HPDE6-E6E7 (cell line): ENCODE results near the gene ARHGEF6.

Experiments
- DNase-seq: peaks from one replicate; pipeline ENCODE4 v3.0.0; 2011; ENCODE audit warnings: missing footprints; ENCODE audit errors: extremely low spot score

The ARHGEF6 gene

GRCh38 chrX:136747003-136747986 lies 33.4 kb downstream of the ARHGEF6 start:
- no peak for DNase-seq

DNA sequence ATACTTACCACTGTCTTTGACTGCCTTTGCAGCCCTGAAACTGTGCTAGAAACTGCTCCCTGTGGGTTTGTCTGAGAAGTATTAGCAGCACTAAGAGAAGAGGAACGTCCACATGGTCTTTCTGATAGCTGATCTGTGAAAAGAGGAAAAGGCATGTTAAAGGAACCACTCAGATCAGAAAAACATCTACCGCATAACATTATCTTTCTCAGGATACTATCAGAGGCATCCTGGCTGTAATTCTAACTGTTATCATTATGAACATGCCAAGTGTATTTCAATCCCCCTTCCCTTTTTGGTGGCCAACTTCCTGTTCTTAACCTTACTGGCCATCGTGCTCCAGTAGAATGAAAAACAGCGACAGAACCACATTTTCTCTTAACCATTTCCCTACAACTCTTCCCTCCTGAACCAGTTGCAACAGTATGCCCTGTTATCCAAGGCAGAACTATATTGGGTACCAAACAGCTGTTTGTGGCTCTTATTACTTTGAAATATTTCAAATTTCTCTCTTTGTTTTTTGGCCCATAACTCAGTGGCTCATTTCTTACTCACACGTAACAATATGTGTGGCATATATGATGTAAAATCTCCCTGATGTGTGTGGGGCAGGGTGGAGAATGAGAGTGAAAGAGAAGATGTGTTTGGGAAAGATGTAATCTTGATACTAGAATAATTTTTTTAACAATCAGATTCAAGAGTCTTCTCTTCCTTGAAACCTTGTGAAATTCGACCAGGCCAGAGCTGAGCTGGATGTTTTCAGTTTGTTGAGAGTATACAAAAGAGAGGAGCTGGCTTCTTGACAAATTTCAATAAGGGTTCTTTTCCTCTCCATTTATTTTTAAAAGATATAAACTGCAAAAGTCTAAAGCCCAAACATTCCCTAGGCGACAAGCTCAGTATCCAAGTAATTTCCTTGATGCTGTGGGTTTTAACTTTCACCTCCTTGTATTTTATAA lies 35.2 kb downstream of the ARHGEF6 start:
- no peak for DNase-seq

- no peak for DNase-seq
Measured at GRCh38 chrX:136742721-136743379, 37.9 kb downstream of the ARHGEF6 start.

DNA sequence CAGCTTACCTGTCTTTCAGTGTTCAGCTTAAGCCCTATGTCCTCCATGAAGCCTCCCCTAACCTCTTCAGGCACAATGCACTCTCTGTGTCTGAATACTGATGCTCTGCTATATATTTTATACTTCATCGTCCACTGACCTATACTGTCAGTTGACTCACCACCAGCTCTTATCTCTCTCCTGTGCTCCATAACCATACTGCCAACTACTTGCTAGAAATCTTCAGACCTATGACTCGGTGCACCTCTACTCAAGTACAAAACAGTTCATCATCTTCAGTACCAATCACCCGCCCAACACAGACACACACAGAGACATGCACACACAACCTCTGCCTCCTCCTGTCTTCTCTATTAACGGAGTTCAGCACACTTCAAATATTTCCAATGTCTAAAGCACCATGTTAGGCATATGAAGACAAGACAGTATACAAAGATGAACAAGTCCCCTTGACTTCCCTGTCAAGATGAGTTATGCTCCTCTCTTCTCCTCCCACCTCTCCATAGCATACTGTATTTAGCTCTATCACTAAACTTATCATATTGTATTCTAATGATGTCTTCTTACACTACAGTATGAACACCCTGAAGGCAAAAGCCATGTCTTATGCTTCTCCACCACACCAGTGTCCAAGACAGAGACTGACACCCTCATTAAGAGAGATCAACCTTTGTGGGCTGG lies 42.5 kb downstream of the ARHGEF6 start:
- DNase-seq: no peak

GRCh38 chrX:136736690-136737089 lies 44.0 kb downstream of the ARHGEF6 start:
- DNase-seq: no peak

DNA sequence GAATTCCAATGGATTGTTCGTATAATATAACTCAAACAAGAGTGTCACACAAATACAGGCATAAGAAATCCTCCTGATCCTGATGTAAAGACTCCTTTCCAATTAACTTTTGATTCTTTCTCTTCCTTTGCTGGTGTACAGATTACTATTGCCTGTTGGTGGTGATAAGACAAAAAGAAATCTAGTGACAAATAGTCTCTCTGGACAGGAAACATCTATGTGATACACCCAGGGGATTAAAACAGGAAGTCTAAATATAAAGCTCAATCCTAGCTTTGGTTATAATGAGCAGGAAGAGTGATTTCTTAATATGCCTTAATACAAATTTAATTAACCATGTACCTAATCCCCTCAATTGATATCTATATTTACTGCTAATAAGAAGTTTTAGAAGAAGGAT lies 45.1 kb downstream of the ARHGEF6 start:
- no peak for DNase-seq

DNA sequence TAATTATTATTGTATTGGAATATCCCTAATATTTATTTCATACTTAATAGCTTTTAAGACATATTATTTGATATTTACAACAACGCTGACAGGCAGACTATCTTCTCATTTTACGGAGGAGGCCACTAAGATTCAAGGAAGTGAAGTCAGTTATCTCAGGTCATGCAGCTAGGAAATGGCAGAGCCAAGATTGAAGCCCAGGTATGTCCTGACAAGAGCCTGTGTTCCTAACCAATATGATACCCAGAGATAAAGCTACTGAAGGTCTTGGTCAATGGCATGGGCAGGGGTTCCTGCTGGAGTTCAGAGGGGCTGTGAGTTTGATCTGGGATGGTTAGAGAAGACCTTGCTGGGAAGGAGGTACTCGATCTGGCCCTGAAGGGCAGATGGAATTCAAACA lies 47.1 kb downstream of the ARHGEF6 start:
- DNase-seq: no peak

GRCh38 chrX:136731798-136732197 lies 48.9 kb downstream of the ARHGEF6 start:
- no peak for DNase-seq

DNA sequence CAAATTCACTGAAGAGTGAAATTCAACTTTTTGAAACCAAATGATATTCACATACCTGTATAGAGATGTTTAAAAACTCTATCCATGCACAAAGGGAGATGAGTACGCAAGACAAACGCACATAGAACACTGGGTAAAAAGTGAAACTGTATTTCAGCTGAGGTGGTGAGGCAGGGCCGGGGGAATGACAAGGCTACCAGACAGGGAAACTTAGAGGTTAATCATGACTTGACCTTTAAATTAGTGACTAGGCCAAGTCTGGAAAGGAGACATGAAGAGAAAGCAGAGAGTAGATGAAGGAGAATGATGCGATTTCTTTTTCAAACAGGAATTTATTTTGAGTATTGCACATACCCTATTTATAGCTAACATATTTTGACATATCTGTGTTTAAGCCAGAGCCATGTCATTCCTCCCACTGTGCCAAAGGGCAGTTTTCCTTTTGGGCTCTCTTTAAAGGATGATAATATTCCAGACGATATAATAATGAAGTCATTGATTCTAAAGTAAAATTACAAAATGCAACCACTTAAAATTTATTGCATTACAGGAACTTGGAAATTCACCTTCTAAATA lies 49.4 kb downstream of the ARHGEF6 start:
- DNase-seq: no peak

- no peak for DNase-seq
Measured at GRCh38 chrX:136728393-136728792, 52.3 kb downstream of the ARHGEF6 start.

GRCh38 chrX:136725441-136726104 lies 55.2 kb downstream of the ARHGEF6 start:
- no peak for DNase-seq

GRCh38 chrX:136718091-136718490 lies 62.6 kb downstream of the ARHGEF6 start:
- no peak for DNase-seq

- no peak for DNase-seq
Measured at GRCh38 chrX:136714626-136715599, 65.8 kb downstream of the ARHGEF6 start.

DNA sequence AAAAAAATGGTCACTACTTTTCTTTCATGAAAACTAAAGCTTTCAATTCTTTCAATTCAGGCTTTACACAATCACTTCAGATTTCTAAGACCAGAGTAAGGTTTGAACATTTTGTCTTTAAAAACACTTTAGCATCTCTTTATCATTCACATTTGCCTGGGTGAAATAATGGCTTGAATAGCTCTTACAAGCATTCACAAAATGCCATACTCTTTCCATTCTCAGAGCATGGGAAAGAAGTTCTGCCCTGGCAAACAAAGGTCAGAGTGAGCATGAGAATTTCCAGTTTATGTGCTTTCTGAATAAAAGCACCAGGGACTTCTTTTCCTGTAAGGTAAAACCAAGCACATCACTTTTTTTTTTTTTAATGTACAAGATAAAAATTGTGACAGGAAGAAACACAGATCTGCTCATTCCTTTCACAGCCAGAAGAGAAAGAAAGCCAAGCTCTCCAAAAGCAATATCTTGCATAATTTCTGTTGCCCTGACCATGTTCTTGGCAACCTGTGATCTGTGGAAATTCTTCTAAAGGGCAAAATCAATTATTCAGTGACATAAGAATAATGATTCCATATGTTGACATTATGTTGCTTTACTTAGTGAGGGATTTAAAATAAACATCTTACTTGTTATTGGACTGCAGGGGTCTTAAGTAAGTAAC lies 68.0 kb downstream of the ARHGEF6 start:
- no peak for DNase-seq

DNA sequence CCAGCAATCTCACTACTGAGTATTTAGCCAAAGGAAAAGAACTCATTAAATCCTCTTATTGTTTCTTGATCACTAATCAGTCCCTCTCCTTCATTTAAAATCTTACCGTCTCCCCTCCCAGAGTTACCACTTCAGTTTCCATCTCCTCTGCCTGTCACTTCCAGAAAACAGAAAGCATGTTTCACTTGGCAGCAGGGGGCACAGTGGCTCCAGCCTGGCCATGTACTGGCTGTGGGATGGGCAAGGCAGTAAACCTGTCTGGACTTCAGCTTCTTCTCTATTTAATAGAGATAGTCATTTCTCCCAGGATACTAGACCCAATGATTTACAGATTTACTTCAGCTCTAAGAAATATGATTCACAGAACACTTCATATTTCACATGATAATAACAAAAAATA lies 69.6 kb downstream of the ARHGEF6 start:
- DNase-seq: no peak

DNA sequence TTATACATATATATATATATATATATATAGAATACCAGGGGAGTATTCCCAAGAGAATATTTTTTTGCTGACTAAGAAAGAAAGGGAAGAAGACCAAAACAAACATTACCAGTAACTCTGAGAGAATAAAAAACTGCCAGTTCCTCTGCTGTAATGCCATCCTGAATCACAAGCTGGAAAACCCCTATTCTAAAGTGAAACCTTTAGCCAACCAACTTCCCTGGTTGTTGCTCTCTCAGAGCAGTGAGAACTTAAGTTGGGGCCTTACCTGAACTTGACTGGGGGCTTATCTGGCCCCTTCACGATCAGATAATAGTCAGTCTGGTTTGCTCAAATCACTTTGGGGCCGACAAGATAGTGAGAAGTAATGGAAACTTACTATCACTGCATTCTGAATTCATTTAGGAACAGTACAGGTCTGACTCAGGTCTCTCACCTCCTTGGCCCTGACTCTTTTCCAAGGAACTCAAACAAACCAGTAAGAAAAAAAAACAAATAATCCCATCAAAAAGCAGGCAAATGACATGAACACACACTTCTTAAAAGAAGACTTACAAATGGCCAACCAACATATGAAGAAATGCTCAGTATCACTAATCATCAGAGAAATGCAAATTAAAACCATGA lies 70.3 kb downstream of the ARHGEF6 start:
- no peak for DNase-seq

- no peak for DNase-seq
Measured at GRCh38 chrX:136708348-136708747, 72.4 kb downstream of the ARHGEF6 start.

GRCh38 chrX:136697156-136697555 lies 83.6 kb downstream of the ARHGEF6 start:
- no peak for DNase-seq
